ENCODE data around the gene NLGN2. TPM values are rescaled to one million over a fixed set of nuclear protein-coding genes. Genes with fewer than 3 reads are reported as not detected.
"Not testable (repeated sequence)": the region's sequence is repeated elsewhere in the genome, so short reads cannot be mapped to it uniquely, and the experiment has no call there.

The NLGN2 gene
- polyA plus RNA-seq, 3 donors, result 0.55 TPM; not detected in 2

DNA sequence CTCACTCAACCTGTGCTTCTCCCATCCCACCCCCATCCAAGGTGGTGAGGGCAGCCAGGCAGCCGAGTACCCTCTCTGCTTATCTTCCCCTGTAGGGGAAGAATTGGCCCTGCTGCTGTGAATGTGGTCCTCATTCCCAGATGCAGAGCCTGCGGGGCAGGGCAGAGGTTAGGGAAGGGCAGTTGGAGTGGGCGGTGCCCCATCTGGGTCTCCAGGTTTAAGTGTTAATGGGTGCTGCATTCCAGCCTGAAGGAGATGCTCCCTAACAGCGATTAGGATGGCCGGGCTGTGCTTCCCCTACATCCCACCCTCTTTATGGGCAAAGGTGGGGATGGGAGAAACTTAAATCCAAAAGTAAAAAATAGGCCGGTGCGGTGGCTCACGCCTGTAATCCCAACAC is 40.6 kb upstream of the NLGN2 start:
- no peak overlapping the region for H3K4me3 Mint-ChIP-seq
- Histone ChIP-seq H3K9ac (ENCODE audit: insufficient read depth, low read length, poor library complexity, severe bottlenecking) (no peak overlapping the region), H4K20me1 (ENCODE audit: insufficient read depth, low read length) (no peaks in the 10 kb centered on the region), H3K4me2 (replicated peaks; ENCODE audit: extremely low read depth, low read length, poor library complexity, severe bottlenecking) (no peak overlapping the region), H3K4me3 (replicated peaks in 1 of 3; ENCODE audit: low read depth in 2 of 3, low read length in 3 of 3) (no peak overlapping the region), H3K36me3 (replicated peaks in 1 of 2; ENCODE audit: control insufficient read depth in 1 of 2, insufficient read depth in 2 of 2, low read length in 2 of 2) (no peaks in the 10 kb centered on the region), H3K79me2 (ENCODE audit: insufficient read depth, low read length) (no peaks in the 10 kb centered on the region), H2AFZ (ENCODE audit: insufficient read depth, low read depth, low read length, poor library complexity, severe bottlenecking) (no peak overlapping the region), H3K27ac (ENCODE audit: low read depth in 1 of 2, low read length in 2 of 2) (no peak overlapping the region), H3K27me3 (ENCODE audit: control insufficient read depth in 2 of 2, insufficient read depth in 2 of 2, low read length in 2 of 2) (no peaks in the 10 kb centered on the region), H3K4me1 (ENCODE audit: control insufficient read depth in 1 of 2, insufficient read depth in 2 of 2, low read length in 2 of 2) (no peaks in the 10 kb centered on the region), H3K9me3 (replicated peaks in 1 of 2; ENCODE audit: control insufficient read depth in 1 of 2, insufficient read depth in 1 of 2, low read length in 2 of 2) (no peaks in the 10 kb centered on the region)
- H3K9me3 Mint-ChIP-seq, result no peaks in the 10 kb centered on the region
- no peaks in the 10 kb centered on the region for H3K36me3 Mint-ChIP-seq
- peaks cover 8 to 15% (median 14%) of the 10 kb centered on the region in 3 donors for H3K27me3 Mint-ChIP-seq (ENCODE audit: low read depth in 3 of 3)
- intact Hi-C loops (cut with micrococcal nuclease), result no loop called here
- WGBS (ENCODE audit: insufficient coverage), result 95% methylated on average over 4 of the region's 8 CpGs
- TF ChIP-seq, protein P1, sequence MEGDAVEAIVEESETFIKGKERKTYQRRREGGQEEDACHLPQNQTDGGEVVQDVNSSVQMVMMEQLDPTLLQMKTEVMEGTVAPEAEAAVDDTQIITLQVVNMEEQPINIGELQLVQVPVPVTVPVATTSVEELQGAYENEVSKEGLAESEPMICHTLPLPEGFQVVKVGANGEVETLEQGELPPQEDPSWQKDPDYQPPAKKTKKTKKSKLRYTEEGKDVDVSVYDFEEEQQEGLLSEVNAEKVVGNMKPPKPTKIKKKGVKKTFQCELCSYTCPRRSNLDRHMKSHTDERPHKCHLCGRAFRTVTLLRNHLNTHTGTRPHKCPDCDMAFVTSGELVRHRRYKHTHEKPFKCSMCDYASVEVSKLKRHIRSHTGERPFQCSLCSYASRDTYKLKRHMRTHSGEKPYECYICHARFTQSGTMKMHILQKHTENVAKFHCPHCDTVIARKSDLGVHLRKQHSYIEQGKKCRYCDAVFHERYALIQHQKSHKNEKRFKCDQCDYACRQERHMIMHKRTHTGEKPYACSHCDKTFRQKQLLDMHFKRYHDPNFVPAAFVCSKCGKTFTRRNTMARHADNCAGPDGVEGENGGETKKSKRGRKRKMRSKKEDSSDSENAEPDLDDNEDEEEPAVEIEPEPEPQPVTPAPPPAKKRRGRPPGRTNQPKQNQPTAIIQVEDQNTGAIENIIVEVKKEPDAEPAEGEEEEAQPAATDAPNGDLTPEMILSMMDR (IDR thresholded peaks at IDR 0.05), result no peak
- H3K27ac Mint-ChIP-seq, result no peak overlapping the region
- no peak for DNase-seq
- peaks cover 2% of the 10 kb centered on the region for H3K4me1 Mint-ChIP-seq

DNA sequence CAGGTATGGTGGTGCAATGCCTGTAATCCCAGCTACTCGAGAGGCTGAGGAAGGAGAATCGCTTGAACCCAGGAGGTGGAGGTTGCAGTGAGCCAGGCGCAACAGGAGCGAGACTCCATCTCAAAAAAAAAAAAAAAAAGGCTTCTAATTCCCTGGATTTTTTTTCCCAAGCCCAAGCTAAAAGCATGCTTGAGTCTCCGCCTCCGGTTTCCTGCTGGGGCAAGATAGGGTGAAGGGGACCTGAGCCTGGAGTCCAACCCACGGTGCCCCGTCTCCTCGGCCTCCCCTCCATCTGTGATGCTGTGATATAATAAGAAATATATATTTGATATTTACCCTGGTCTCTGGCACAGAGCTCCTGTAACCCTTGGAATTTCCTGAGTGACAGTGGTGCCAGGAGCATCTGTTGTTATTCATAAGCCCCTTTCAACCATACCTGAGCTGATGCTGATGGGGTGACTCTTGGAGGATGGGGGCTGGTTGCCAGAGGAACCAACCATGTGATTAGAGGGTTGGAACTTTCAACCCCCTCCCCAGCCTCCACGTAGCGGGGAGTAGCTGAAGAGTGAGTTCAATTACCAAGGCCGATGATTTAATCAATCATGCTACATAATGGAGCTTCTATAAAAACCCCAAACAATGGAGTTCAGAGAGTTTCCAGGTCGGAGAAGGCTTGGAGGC is 39.6 kb upstream of the NLGN2 start:
- intact Hi-C loops (cut with micrococcal nuclease), result no loop called here
- 100% methylated on average over 1 of the region's 13 CpGs for WGBS (ENCODE audit: insufficient coverage)
- H3K27ac ChIP-seq (ENCODE audit: low read depth in 1 of 2, low read length in 2 of 2), result no peak overlapping the region
- no peak overlapping the region for H3K9ac ChIP-seq (ENCODE audit: insufficient read depth, low read length, poor library complexity, severe bottlenecking)
- no peaks in the 10 kb centered on the region for H3K36me3 ChIP-seq (replicated peaks in 1 of 2; ENCODE audit: control insufficient read depth in 1 of 2, insufficient read depth in 2 of 2, low read length in 2 of 2)
- H3K27me3 Mint-ChIP-seq (ENCODE audit: low read depth in 3 of 3), result peaks cover 6 to 18% (median 14%) of the 10 kb centered on the region in 3 donors
- no peak overlapping the region for H2AFZ ChIP-seq (ENCODE audit: insufficient read depth, low read depth, low read length, poor library complexity, severe bottlenecking)
- TF ChIP-seq, protein P1 (IDR thresholded peaks at IDR 0.05), result no peak
- peaks cover 2% of the 10 kb centered on the region for H3K4me1 Mint-ChIP-seq
- H3K79me2 ChIP-seq (ENCODE audit: insufficient read depth, low read length), result no peaks in the 10 kb centered on the region
- DNase-seq, result no peak
- H3K9me3 Mint-ChIP-seq, result no peaks in the 10 kb centered on the region
- no peaks in the 10 kb centered on the region for H3K9me3 ChIP-seq (replicated peaks in 1 of 2; ENCODE audit: control insufficient read depth in 1 of 2, insufficient read depth in 1 of 2, low read length in 2 of 2)
- no peaks in the 10 kb centered on the region for H3K36me3 Mint-ChIP-seq
- H4K20me1 ChIP-seq (ENCODE audit: insufficient read depth, low read length), result no peaks in the 10 kb centered on the region
- H3K4me2 ChIP-seq (replicated peaks; ENCODE audit: extremely low read depth, low read length, poor library complexity, severe bottlenecking), result no peak overlapping the region
- H3K4me1 ChIP-seq (ENCODE audit: control insufficient read depth in 1 of 2, insufficient read depth in 2 of 2, low read length in 2 of 2), result no peaks in the 10 kb centered on the region
- H3K27ac Mint-ChIP-seq, result no peak overlapping the region
- no peaks in the 10 kb centered on the region for H3K27me3 ChIP-seq (ENCODE audit: control insufficient read depth in 2 of 2, insufficient read depth in 2 of 2, low read length in 2 of 2)
- no peak overlapping the region for H3K4me3 ChIP-seq (replicated peaks in 1 of 3; ENCODE audit: low read depth in 2 of 3, low read length in 3 of 3)
- no peak overlapping the region for H3K4me3 Mint-ChIP-seq

DNA sequence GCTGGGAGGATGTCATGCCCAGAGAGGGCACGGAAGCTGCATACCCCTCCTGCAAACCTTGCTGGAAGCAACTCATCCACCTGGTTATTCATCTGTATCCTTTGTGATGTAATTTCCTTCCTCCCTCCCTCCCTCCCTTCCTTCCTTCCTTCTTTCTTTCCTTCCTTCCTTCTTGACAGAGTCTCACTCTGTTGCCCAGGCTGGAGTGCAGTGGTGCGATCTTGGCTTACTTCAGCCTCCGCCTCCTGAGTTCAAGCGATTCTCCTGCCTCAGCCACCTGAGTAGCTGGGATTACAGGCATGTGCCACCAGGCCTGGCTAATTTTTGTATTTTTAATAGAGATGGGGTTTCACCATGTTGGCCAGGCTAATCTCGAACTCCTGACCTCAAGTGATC is 39.0 kb upstream of the NLGN2 start:
- H3K27me3 ChIP-seq (ENCODE audit: control insufficient read depth in 2 of 2, insufficient read depth in 2 of 2, low read length in 2 of 2); H3K4me2 ChIP-seq (replicated peaks; ENCODE audit: extremely low read depth, low read length, poor library complexity, severe bottlenecking); H4K20me1 ChIP-seq (ENCODE audit: insufficient read depth, low read length); H3K79me2 ChIP-seq (ENCODE audit: insufficient read depth, low read length); H3K9me3 Mint-ChIP-seq; H3K9ac ChIP-seq (ENCODE audit: insufficient read depth, low read length, poor library complexity, severe bottlenecking); H3K27ac Mint-ChIP-seq; H3K36me3 Mint-ChIP-seq; H3K4me3 ChIP-seq (replicated peaks in 1 of 3; ENCODE audit: low read depth in 2 of 3, low read length in 3 of 3); H3K4me3 Mint-ChIP-seq; intact Hi-C loops (cut with micrococcal nuclease); H3K4me1 Mint-ChIP-seq; H3K27ac ChIP-seq (ENCODE audit: low read depth in 1 of 2, low read length in 2 of 2); H2AFZ ChIP-seq (ENCODE audit: insufficient read depth, low read depth, low read length, poor library complexity, severe bottlenecking); DNase-seq; H3K36me3 ChIP-seq (replicated peaks in 1 of 2; ENCODE audit: control insufficient read depth in 1 of 2, insufficient read depth in 2 of 2, low read length in 2 of 2); H3K4me1 ChIP-seq (ENCODE audit: control insufficient read depth in 1 of 2, insufficient read depth in 2 of 2, low read length in 2 of 2); H3K9me3 ChIP-seq (replicated peaks in 1 of 2; ENCODE audit: control insufficient read depth in 1 of 2, insufficient read depth in 1 of 2, low read length in 2 of 2): not testable (repeated sequence)
- 94% methylated on average over 4 of the region's 5 CpGs for WGBS (ENCODE audit: insufficient coverage)
- peaks cover 6 to 18% (median 14%) of the 10 kb centered on the region in 3 donors for H3K27me3 Mint-ChIP-seq (ENCODE audit: low read depth in 3 of 3)
